Smooth muscle cell (in vitro differentiated cells): Measurements from ENCODE around the gene CFAP77. TPM values are rescaled to one million over a fixed set of nuclear protein-coding genes. Genes with fewer than 3 reads are reported as not detected.

Experiments
- DNase-seq: peaks from one replicate; lab custom pipeline; 2025; ENCODE audit not compliant: unreplicated experiment; lab: John Stamatoyannopoulos, UW
- H2AFZ ChIP-seq: fragments of 200-600 bp; sonication (generic); 2 replicates; pipeline ENCODE4 v1.6.0; 2016; ENCODE audit warnings: antibody characterized with exemption, low read depth, mild to moderate bottlenecking
- H3F3A ChIP-seq: fragments of 200-600 bp; sonication (generic); 2 replicates; pipeline ENCODE4 v1.6.0; 2017; ENCODE audit warnings: antibody characterized with exemption, low read depth
- H3K27ac ChIP-seq: fragments of 200-600 bp; sonication (generic); 2 replicates; pipeline ENCODE4 v1.5.1; 2016; ENCODE audit warnings: low read depth, mild to moderate bottlenecking
- H3K27me3 ChIP-seq: fragments of 200-600 bp; sonication (generic); 2 replicates; pipeline ENCODE4 v1.6.1; 2016; ENCODE audit warnings: low read depth, mild to moderate bottlenecking
- H3K36me3 ChIP-seq: fragments of 200-600 bp; sonication (generic); 2 replicates; pipeline ENCODE4 v1.5.1; 2016; ENCODE audit warnings: low read depth
- H3K4me1 ChIP-seq: fragments of 200-600 bp; sonication (generic); 2 replicates; pipeline ENCODE4 v1.5.1; 2016; ENCODE audit warnings: low read depth
- H3K4me2 ChIP-seq: fragments of 200-600 bp; sonication (generic); 2 replicates; pipeline ENCODE4 v1.6.0; 2016; ENCODE audit warnings: mild to moderate bottlenecking
- H3K4me3 ChIP-seq: fragments of 200-600 bp; sonication (generic); 2 replicates; pipeline ENCODE4 v1.5.1; 2016; ENCODE audit warnings: mild to moderate bottlenecking
- H3K79me2 ChIP-seq: fragments of 200-600 bp; sonication (generic); 2 replicates; pipeline ENCODE4 v1.6.0; 2016; ENCODE audit warnings: low read depth, mild to moderate bottlenecking
- H3K9ac ChIP-seq: fragments of 200-600 bp; sonication (generic); 2 replicates; pipeline ENCODE4 v1.6.0; 2016; ENCODE audit warnings: low read depth
- H3K9me3 ChIP-seq: fragments of 200-600 bp; sonication (generic); replicated peaks from 2 replicates; pipeline ENCODE4 v1.5.1; 2016; ENCODE audit warnings: low read depth
- H4K20me1 ChIP-seq: fragments of 200-600 bp; sonication (generic); 2 replicates; pipeline ENCODE4 v1.6.0; 2016; ENCODE audit warnings: low read depth
- WGBS: methylation state at CpG from one replicate; pipeline ENCODE4 v1.1.7; 2016; ENCODE audit warnings: low lambda C conversion rate; 5-methylcytosine and 5-hydroxymethylcytosine counted together
- polyA plus RNA-seq: library from polyadenylated mRNA; unstranded; fragments of >200 nt; fragmentation: Nextera tagmentation; extraction: Ambion mirVana; gene quantifications from 2 replicates; pipeline ENCODE4 v1.2.1, GENCODE V29; 2016
- total RNA-seq: library from RNA; depleted of rRNA; stranded (reverse); fragments of >200 nt; gene quantifications from 2 replicates; pipeline ENCODE4 v1.2.3, GENCODE V29; 2014
- TF ChIP-seq, protein P1 (sequence below): fragments of 200-600 bp; sonication (generic); IDR thresholded peaks from 2 replicates; pipeline ENCODE4 v1.5.1; 2017; ENCODE audit warnings: borderline replicate concordance, mild to moderate bottlenecking, antibody characterized with exemption; ENCODE audit not compliant: insufficient read depth, poor library complexity, severe bottlenecking

The CFAP77 gene
- total and polyA plus RNA-seq, 2 experiments from 2014 or later: 0.31 TPM; not detected in 1

GRCh38 chr9:132538071-132538470 lies 128.1 kb downstream of the CFAP77 start:
- no peak overlapping the region for H3K9ac ChIP-seq
- DNase-seq: no peak
- 84% methylated on average over 8 of the region's 8 CpGs for WGBS
- H4K20me1 ChIP-seq: no peaks in the 10 kb centered on the region
- H3K27ac ChIP-seq: no peak overlapping the region
- H3K4me1 ChIP-seq: peaks cover 5% of the 10 kb centered on the region
- no peaks in the 10 kb centered on the region for H3K36me3 ChIP-seq
- H3K4me3 ChIP-seq: no peak overlapping the region
- no peaks in the 10 kb centered on the region for H3K79me2 ChIP-seq
- TF ChIP-seq, protein P1, sequence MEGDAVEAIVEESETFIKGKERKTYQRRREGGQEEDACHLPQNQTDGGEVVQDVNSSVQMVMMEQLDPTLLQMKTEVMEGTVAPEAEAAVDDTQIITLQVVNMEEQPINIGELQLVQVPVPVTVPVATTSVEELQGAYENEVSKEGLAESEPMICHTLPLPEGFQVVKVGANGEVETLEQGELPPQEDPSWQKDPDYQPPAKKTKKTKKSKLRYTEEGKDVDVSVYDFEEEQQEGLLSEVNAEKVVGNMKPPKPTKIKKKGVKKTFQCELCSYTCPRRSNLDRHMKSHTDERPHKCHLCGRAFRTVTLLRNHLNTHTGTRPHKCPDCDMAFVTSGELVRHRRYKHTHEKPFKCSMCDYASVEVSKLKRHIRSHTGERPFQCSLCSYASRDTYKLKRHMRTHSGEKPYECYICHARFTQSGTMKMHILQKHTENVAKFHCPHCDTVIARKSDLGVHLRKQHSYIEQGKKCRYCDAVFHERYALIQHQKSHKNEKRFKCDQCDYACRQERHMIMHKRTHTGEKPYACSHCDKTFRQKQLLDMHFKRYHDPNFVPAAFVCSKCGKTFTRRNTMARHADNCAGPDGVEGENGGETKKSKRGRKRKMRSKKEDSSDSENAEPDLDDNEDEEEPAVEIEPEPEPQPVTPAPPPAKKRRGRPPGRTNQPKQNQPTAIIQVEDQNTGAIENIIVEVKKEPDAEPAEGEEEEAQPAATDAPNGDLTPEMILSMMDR: no peak
- H3K27me3 ChIP-seq: no peaks in the 10 kb centered on the region
- no peaks in the 10 kb centered on the region for H3K9me3 ChIP-seq
- no peak overlapping the region for H3K4me2 ChIP-seq
- H3F3A ChIP-seq: no peaks in the 10 kb centered on the region
- no peak overlapping the region for H2AFZ ChIP-seq

GRCh38 chr9:132539096-132539495 lies 129.1 kb downstream of the CFAP77 start:
- H3K36me3 ChIP-seq: no peaks in the 10 kb centered on the region
- H3K27me3 ChIP-seq: no peaks in the 10 kb centered on the region
- TF ChIP-seq, protein P1: no peak
- no peak overlapping the region for H3K4me3 ChIP-seq
- no peaks in the 10 kb centered on the region for H3K9me3 ChIP-seq
- no peaks in the 10 kb centered on the region for H3K79me2 ChIP-seq
- peaks cover 5% of the 10 kb centered on the region for H3K4me1 ChIP-seq
- no peak overlapping the region for H2AFZ ChIP-seq
- DNase-seq: no peak
- no peaks in the 10 kb centered on the region for H3F3A ChIP-seq
- no peaks in the 10 kb centered on the region for H4K20me1 ChIP-seq
- no peak overlapping the region for H3K9ac ChIP-seq
- H3K27ac ChIP-seq: no peak overlapping the region
- no peak overlapping the region for H3K4me2 ChIP-seq
- WGBS: 78% methylated on average over 7 of the region's 7 CpGs

DNA sequence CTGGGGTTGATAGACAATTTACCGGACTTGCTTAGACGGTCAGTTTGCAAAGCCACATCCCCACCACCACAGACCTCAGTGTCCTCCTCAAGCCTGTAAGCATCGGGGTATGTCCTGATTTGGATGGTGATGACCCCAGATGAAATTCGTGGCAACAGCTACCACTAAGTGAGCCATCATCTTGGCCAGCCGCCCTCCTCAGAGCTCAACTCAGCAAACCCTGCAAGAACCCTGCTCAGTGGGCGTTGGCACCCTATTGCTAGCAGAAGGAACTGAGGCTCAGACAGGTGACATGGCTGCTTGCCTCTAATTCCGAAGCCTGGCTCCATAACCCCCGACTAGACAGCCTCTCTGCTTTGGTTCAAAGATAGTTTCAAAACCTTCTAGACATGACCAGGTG lies 131.0 kb downstream of the CFAP77 start:
- H3F3A ChIP-seq: no peaks in the 10 kb centered on the region
- H3K4me1 ChIP-seq: peaks cover 7% of the 10 kb centered on the region
- no peak overlapping the region for H3K4me2 ChIP-seq
- TF ChIP-seq, protein P1: no peak
- H3K79me2 ChIP-seq: no peaks in the 10 kb centered on the region
- H3K27me3 ChIP-seq: no peaks in the 10 kb centered on the region
- no peaks in the 10 kb centered on the region for H3K9me3 ChIP-seq
- no peak overlapping the region for H3K9ac ChIP-seq
- 91% methylated on average over 8 of the region's 8 CpGs for WGBS
- no peaks in the 10 kb centered on the region for H4K20me1 ChIP-seq
- no peaks in the 10 kb centered on the region for H3K36me3 ChIP-seq
- H3K27ac ChIP-seq: no peak overlapping the region
- no peak overlapping the region for H3K4me3 ChIP-seq
- H2AFZ ChIP-seq: no peak overlapping the region
- no peak for DNase-seq
